HepG2 (cell line): ENCODE results near the gene PXMP4. TPM values are rescaled to one million over a fixed set of nuclear protein-coding genes. Genes with fewer than 3 reads are reported as not detected.

Experiments used
- CAMTA2 ChIP-seq: sonication (generic); formaldehyde crosslinking; IDR thresholded peaks from 2 replicates; pipeline ENCODE4 v1.4.0; 2020; ENCODE audit warnings: mild to moderate bottlenecking, missing genetic modification reagents, borderline replicate concordance
- ETV5 ChIP-seq: IDR thresholded peaks from 2 replicates; pipeline ENCODE4 v1.6.1; 2018; ENCODE audit warnings: missing biosample characterization, missing genetic modification reagents, inconsistent platforms, borderline replicate concordance
- FOXK1 ChIP-seq: sonication (generic); formaldehyde crosslinking; IDR thresholded peaks from 2 replicates; pipeline ENCODE4 v1.4.0; 2020; ENCODE audit warnings: low read depth, missing genetic modification reagents, borderline replicate concordance
- HNRNPL ChIP-seq: fragments of 200-400 bp; formaldehyde crosslinking; IDR thresholded peaks from 2 replicates; pipeline ENCODE4 v1.6.1; 2017; ENCODE audit warnings: mild to moderate bottlenecking, low read depth, low read length
- MAFK ChIP-seq, 2 experiments: IDR thresholded peaks in 1 of 2; conservative IDR thresholded peaks in 1 of 2; 2 replicates each; pipeline ENCODE4 v1.6.1; 2011; ENCODE audit warnings: improper control_type of control experiment in 2 of 2, low read length in 2 of 2
- MIER2 ChIP-seq: IDR thresholded peaks from 2 replicates; pipeline ENCODE4 v1.6.1; 2016; ENCODE audit warnings: missing biosample characterization, missing genetic modification reagents
- POLR2G ChIP-seq: fragments of 200-400 bp; formaldehyde crosslinking; IDR thresholded peaks from 2 replicates; pipeline ENCODE4 v1.6.1; 2018; ENCODE audit warnings: mild to moderate bottlenecking, low read depth, low read length, moderate library complexity
- SNAI1 ChIP-seq: sonication (generic); formaldehyde crosslinking; IDR thresholded peaks from 2 replicates; pipeline ENCODE4 v1.5.0; 2020; ENCODE audit warnings: mild to moderate bottlenecking, missing genetic modification reagents, borderline replicate concordance
- ZNF17 ChIP-seq: sonication (generic); formaldehyde crosslinking; IDR thresholded peaks from 2 replicates; pipeline ENCODE4 v1.5.0; 2020; ENCODE audit warnings: mild to moderate bottlenecking, missing genetic modification reagents
- polyA plus RNA-seq, 8 experiments: library from polyadenylated mRNA; depleted of rRNA in 3 of 8; stranded (reverse) in 7 of 8; unstranded in 1 of 8; fragments of >200 nt; fragmentation: Illumina TruSeq in 4 of 8; extraction: Trizol in 4 of 8; gene quantifications; 2 replicates each; pipeline versions ENCODE4 v1.2.1 to v1.2.3, GENCODE V29; 2011 to 2016; ENCODE audit warnings: low read depth in 4 of 8, missing spikeins in 1 of 8, mixed read lengths in 1 of 8; ENCODE audit not compliant: insufficient read depth in 1 of 8
- total RNA-seq, 5 experiments: library from RNA; depleted of rRNA; stranded (reverse); fragments of >200 nt; fragmentation: Illumina TruSeq; extraction: Trizol; gene quantifications; 2 replicates each; pipeline ENCODE4 v1.2.3, GENCODE V29; 2016; ENCODE audit warnings: low read depth in 1 of 5
- TF ChIP-seq, protein P1 (sequence below): IDR thresholded peaks from 2 replicates; pipeline ENCODE4 v1.6.1; 2016; ENCODE audit warnings: missing compliant biosample characterization, missing genetic modification reagents, borderline replicate concordance
- TF ChIP-seq, protein P2 (sequence below): sonication (generic); formaldehyde crosslinking; IDR thresholded peaks from 2 replicates; pipeline ENCODE4 v1.8.0; 2022; ENCODE audit warnings: missing genetic modification reagents, mild to moderate bottlenecking, inconsistent platforms, borderline replicate concordance
- TF ChIP-seq, protein P3 (sequence below): conservative IDR thresholded peaks from 2 replicates; pipeline ENCODE4 v1.6.1; 2018; ENCODE audit warnings: missing genetic modification reagents

The PXMP4 gene
- total and polyA plus RNA-seq, 2 of the 13 experiments (the other 11 are each of a cell fraction or from before 2014, with no cell fraction given) = not detected

DNA sequence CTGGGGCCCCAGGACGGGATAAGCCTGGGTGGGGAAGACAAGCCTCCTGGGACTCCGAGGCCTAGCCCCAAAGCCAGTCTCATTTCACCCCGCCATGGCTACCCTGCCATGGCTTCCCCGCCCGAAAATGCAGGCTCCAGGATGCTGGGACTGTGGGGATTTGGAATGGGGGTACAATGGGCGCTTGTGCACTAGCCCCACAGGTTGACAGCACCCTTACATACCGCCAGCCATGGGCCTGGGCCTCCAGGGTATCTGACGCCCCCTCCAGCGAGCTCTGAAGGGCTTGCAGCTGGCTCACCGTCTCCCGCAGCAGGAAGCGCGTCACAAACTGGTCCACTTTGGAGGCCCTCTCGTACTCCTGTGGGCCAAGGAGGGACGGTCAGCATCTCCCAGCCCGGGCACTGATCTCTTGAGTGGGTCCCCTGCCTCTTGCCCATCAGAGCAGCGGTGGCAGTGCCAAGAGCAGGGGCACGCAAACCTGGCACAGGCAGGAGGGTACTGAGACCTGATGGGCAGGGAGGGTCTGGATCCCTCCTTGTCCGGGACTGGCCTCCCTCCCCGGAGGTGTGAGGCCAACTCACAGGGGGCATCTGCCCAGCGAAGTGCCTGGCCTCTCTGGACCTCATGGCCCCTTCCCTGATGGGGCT is 60.0 kb downstream of the PXMP4 start (continued):
- TF ChIP-seq POLR2G = peak; percentile 2; the same call in 1 of the 2 replicates
- TF ChIP-seq MIER2 (CRISPR knock-in tag) = no peak
- peak; percentile 63; the same call in 1 of the 2 replicates for TF ChIP-seq HNRNPL
- no peak for TF ChIP-seq FOXK1 (CRISPR knock-in tag)
- no peak for TF ChIP-seq MAFK (conservative IDR thresholded peaks at IDR 0.05 in 1 of 2, IDR thresholded peaks at IDR 0.05 in 1 of 2; ENCODE audit: low read length in 2 of 2)
- TF ChIP-seq, protein P1, sequence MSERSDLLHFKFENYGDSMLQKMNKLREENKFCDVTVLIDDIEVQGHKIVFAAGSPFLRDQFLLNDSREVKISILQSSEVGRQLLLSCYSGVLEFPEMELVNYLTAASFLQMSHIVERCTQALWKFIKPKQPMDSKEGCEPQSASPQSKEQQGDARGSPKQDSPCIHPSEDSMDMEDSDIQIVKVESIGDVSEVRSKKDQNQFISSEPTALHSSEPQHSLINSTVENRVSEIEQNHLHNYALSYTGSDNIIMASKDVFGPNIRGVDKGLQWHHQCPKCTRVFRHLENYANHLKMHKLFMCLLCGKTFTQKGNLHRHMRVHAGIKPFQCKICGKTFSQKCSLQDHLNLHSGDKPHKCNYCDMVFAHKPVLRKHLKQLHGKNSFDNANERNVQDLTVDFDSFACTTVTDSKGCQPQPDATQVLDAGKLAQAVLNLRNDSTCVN = no peak
- TF ChIP-seq CAMTA2 (CRISPR knock-in tag) = no peak
- no peak for TF ChIP-seq ZNF17 (CRISPR knock-in tag)
- TF ChIP-seq, protein P2, sequence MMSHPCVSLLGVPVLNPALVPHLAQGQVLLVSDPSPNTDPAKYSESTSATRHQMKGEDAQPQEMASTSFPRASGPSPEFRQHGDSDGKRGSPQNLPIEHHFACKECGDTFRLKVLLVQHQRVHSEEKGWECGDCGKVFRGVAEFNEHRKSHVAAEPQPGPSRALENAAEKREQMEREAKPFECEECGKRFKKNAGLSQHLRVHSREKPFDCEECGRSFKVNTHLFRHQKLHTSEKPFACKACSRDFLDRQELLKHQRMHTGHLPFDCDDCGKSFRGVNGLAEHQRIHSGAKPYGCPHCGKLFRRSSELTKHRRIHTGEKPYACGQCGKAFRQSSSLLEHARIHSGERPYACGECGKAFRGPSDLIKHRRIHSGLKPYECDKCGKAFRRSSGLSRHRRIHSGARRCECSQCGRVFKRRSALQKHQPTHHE = no peak
- TF ChIP-seq SNAI1 (CRISPR knock-in tag) = no peak
- TF ChIP-seq ETV5 = no peak
- TF ChIP-seq, protein P3, sequence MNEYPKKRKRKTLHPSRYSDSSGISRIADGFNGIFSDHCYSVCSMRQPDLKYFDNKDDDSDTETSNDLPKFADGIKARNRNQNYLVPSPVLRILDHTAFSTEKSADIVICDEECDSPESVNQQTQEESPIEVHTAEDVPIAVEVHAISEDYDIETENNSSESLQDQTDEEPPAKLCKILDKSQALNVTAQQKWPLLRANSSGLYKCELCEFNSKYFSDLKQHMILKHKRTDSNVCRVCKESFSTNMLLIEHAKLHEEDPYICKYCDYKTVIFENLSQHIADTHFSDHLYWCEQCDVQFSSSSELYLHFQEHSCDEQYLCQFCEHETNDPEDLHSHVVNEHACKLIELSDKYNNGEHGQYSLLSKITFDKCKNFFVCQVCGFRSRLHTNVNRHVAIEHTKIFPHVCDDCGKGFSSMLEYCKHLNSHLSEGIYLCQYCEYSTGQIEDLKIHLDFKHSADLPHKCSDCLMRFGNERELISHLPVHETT (CRISPR knock-in tag) = no peak
